AG04450 (cell line): ENCODE results near the gene EML6. TPM values are rescaled to one million over a fixed set of nuclear protein-coding genes. Genes with fewer than 3 reads are reported as not detected.
A peak's percentile ranks its signal among the peaks of the same experiment; 100 is the strongest.

Experiments
- CTCF ChIA-PET: fragments of 300-600, 350-600 bp; formaldehyde crosslinking; extraction: SDS; loops from one replicate; lab custom pipeline; 2022; ENCODE audit warnings: antibody characterized with exemption, inconsistent platforms; lab: Charles Lee
- POLR2A ChIA-PET: fragments of 350-600 bp; formaldehyde crosslinking; extraction: SDS; loops from one replicate; lab custom pipeline; 2021; ENCODE audit warnings: antibody characterized with exemption, inconsistent platforms; lab: Yijun Ruan, JAX
- DNase-seq: peaks from one replicate; pipeline ENCODE4 v3.0.0-alpha.2; 2011; ENCODE audit warnings: low read depth, low spot score
- H3K27ac ChIP-seq: one replicate; pipeline ENCODE4 v1.5.1; 2012; ENCODE audit warnings: low read depth, low read length, control low read depth
- H3K27me3 ChIP-seq: one replicate; pipeline ENCODE4 v1.6.0; 2012; ENCODE audit warnings: low read length; ENCODE audit not compliant: control insufficient read depth, insufficient read depth
- H3K4me3 ChIP-seq: 2 replicates; pipeline ENCODE4 v1.5.1; 2011; ENCODE audit warnings: mild to moderate bottlenecking, low read depth, low read length, control low read depth
- H3K9me3 ChIP-seq: 2 replicates; pipeline ENCODE4 v1.5.1; 2012; ENCODE audit warnings: low read length; ENCODE audit not compliant: control insufficient read depth, insufficient read depth
- CTCF ChIP-seq: IDR thresholded peaks from 2 replicates; pipeline ENCODE4 v1.5.1; 2011; ENCODE audit warnings: low read depth, low read length, control low read depth, inconsistent platforms
- polyA plus RNA-seq: library from polyadenylated mRNA; depleted of rRNA; stranded (reverse); fragments of >200 nt; gene quantifications from 2 replicates; pipeline ENCODE4 v1.2.3, GENCODE V29; 2011

EML6 gene
- polyA plus RNA-seq, 1 experiment, result 0.30 TPM

- H3K4me3 ChIP-seq, result no peak overlapping the region
- DNase-seq, result no peak
- peak overlapping the region; percentile 31 for H3K27ac ChIP-seq
Observed at GRCh38 chr2:54945391-54946219, 222.1 kb downstream of the EML6 start.

GRCh38 chr2:54946220-54946805 is 222.9 kb downstream of the EML6 start:
- ChIA-PET CTCF (interaction anchor here (0.9 kb wide), 1 partner anchor 10 kb away, joined by 3 read pairs; no protein-coding TSS in a partner anchor), POLR2A (no interaction called here)
- Histone ChIP-seq H3K27ac (peak overlapping the region; percentile 31), H3K27me3 (peaks cover 4% of the 10 kb centered on the region), H3K4me3 (no peak overlapping the region), H3K9me3 (no peaks in the 10 kb centered on the region)
- no peak for TF ChIP-seq CTCF
- DNase-seq, result no peak

More at GRCh38 chr2:54945391-54946219, 222.1 kb downstream of the EML6 start:
- H3K9me3 ChIP-seq, result no peaks in the 10 kb centered on the region
- peaks cover 4% of the 10 kb centered on the region for H3K27me3 ChIP-seq
- POLR2A ChIA-PET, result no interaction called here
- CTCF ChIA-PET, result interaction anchor here (0.6 to 0.9 kb wide), 2 partner anchors 11 to 33 kb away, joined by 3 to 6 read pairs; no protein-coding TSS in a partner anchor
- TF ChIP-seq CTCF, result no peak

- no peak for DNase-seq
- Histone ChIP-seq H3K27ac (no peak overlapping the region), H3K4me3 (no peak overlapping the region), H3K27me3 (peaks cover 4% of the 10 kb centered on the region), H3K9me3 (no peaks in the 10 kb centered on the region)
- no peak for TF ChIP-seq CTCF
- ChIA-PET POLR2A (no interaction called here), CTCF (no interaction called here)
Observed at GRCh38 chr2:54947136-54947535, 223.7 kb downstream of the EML6 start.

- POLR2A ChIA-PET, result no interaction called here
Observed at GRCh38 chr2:54947646-54948045, 224.2 kb downstream of the EML6 start.

More at GRCh38 chr2:54947646-54948045, 224.2 kb downstream of the EML6 start:
- Histone ChIP-seq H3K4me3 (no peak overlapping the region), H3K27ac (no peak overlapping the region), H3K9me3 (no peaks in the 10 kb centered on the region), H3K27me3 (peaks cover 4% of the 10 kb centered on the region)
- no peak for DNase-seq
- TF ChIP-seq CTCF, result no peak
- CTCF ChIA-PET, result no interaction called here
